GM23338 (cell line): ENCODE data around the gene ANKRD60. TPM values are rescaled to one million over a fixed set of nuclear protein-coding genes. Genes with fewer than 3 reads are reported as not detected.

ENCODE experiments used
- ATAC-seq: fragments of 200-7000 bp; cut with Tn5 transposase; 3 replicates; pipeline ENCODE4 v1.9.1; 2020
- DNase-seq: peaks from one replicate; pipeline ENCODE4 v3.0.0-alpha.2; 2015; ENCODE audit warnings: low spot score
- H2AFZ ChIP-seq: fragments of 200-600 bp; sonication (generic); 2 replicates; pipeline ENCODE4 v1.8.0; 2016; ENCODE audit warnings: antibody characterized with exemption, mild to moderate bottlenecking, moderate library complexity
- H3F3A ChIP-seq: fragments of 200-600 bp; sonication (generic); replicated peaks from 2 replicates; pipeline ENCODE4 v1.8.0; 2017; ENCODE audit warnings: antibody characterized with exemption, mixed run types, low read depth
- H3K27ac ChIP-seq: fragments of 200-600 bp; sonication (generic); 2 replicates; pipeline ENCODE4 v1.6.1; 2016; ENCODE audit warnings: low read depth
- H3K27me3 ChIP-seq: fragments of 200-600 bp; sonication (generic); 2 replicates; pipeline ENCODE4 v1.8.0; 2016; ENCODE audit warnings: mild to moderate bottlenecking, mixed run types, moderate library complexity; ENCODE audit not compliant: insufficient read depth
- H3K36me3 ChIP-seq: fragments of 200-600 bp; sonication (generic); 2 replicates; pipeline ENCODE4 v1.8.0; 2016; ENCODE audit warnings: mild to moderate bottlenecking; ENCODE audit not compliant: insufficient read depth
- H3K4me1 ChIP-seq: fragments of 200-600 bp; sonication (generic); 2 replicates; pipeline ENCODE4 v1.8.0; 2016; ENCODE audit warnings: mild to moderate bottlenecking, moderate library complexity; ENCODE audit not compliant: insufficient read depth
- H3K4me2 ChIP-seq: fragments of 200-600 bp; sonication (generic); 2 replicates; pipeline ENCODE4 v1.7.1; 2017; ENCODE audit warnings: mixed run types
- H3K4me3 ChIP-seq: fragments of 200-600 bp; sonication (generic); 2 replicates; pipeline ENCODE4 v1.6.1; 2016; ENCODE audit warnings: mixed run types
- H3K79me2 ChIP-seq: fragments of 200-600 bp; sonication (generic); replicated peaks from 2 replicates; pipeline ENCODE4 v1.8.0; 2017; ENCODE audit warnings: mild to moderate bottlenecking; ENCODE audit not compliant: insufficient read depth
- H3K9me2 ChIP-seq: fragments of 200-600 bp; sonication (generic); 2 replicates; pipeline ENCODE4 v1.8.0; 2017; ENCODE audit not compliant: insufficient read depth
- H4K20me1 ChIP-seq: fragments of 200-600 bp; sonication (generic); replicated peaks from 2 replicates; pipeline ENCODE4 v1.8.0; 2017; ENCODE audit warnings: mild to moderate bottlenecking; ENCODE audit not compliant: insufficient read depth
- H3K27ac Mint-ChIP-seq: 2 replicates; pipeline ENCODE4 v1.8.0; 2020; ENCODE audit warnings: inconsistent platforms, mild to moderate bottlenecking, moderate library complexity, mixed read lengths
- H3K27me3 Mint-ChIP-seq: 3 replicates; pipeline ENCODE4 v1.8.0; 2022; ENCODE audit warnings: low read depth, mild to moderate bottlenecking, moderate library complexity, mixed read lengths, inconsistent platforms; ENCODE audit not compliant: insufficient read depth, poor library complexity
- H3K36me3 Mint-ChIP-seq: 3 replicates; pipeline ENCODE4 v1.8.0; 2021; ENCODE audit warnings: low read depth, mild to moderate bottlenecking, inconsistent platforms, moderate library complexity, mixed read lengths
- H3K4me1 Mint-ChIP-seq: 3 replicates; pipeline ENCODE4 v1.8.0; 2020; ENCODE audit warnings: mild to moderate bottlenecking, inconsistent platforms, mixed read lengths
- H3K4me3 Mint-ChIP-seq: 3 replicates; pipeline ENCODE4 v1.8.0; 2021; ENCODE audit warnings: moderate library complexity, mild to moderate bottlenecking, inconsistent platforms, mixed read lengths
- H3K9me3 Mint-ChIP-seq: 3 replicates; pipeline ENCODE4 v1.8.0; 2020; ENCODE audit warnings: moderate library complexity, mild to moderate bottlenecking, inconsistent platforms, mixed read lengths
- ETS1 ChIP-seq: IDR thresholded peaks from 2 replicates; pipeline ENCODE4 v1.6.1; 2016; ENCODE audit warnings: antibody characterized with exemption
- EZH2 ChIP-seq: fragments of 200-600 bp; sonication (generic); IDR thresholded peaks from one replicate; pipeline ENCODE4 v1.8.0; 2017; ENCODE audit warnings: antibody characterized with exemption, mild to moderate bottlenecking, low read depth; ENCODE audit not compliant: unreplicated experiment
- NANOG ChIP-seq: IDR thresholded peaks from 2 replicates; pipeline ENCODE4 v1.6.1; 2016; ENCODE audit warnings: antibody characterized with exemption, borderline replicate concordance
- STAT1 ChIP-seq: IDR thresholded peaks from one replicate; pipeline ENCODE4 v1.6.1; 2016; ENCODE audit warnings: antibody characterized with exemption; ENCODE audit not compliant: unreplicated experiment
- ZNF114 ChIP-seq: fragments of 250-450 bp; sonication (Bioruptor Pico); IDR thresholded peaks from 2 replicates; pipeline ENCODE4 v1.5.0; 2020; ENCODE audit warnings: mild to moderate bottlenecking, moderate library complexity
- ZNF331 ChIP-seq: fragments of 250-450 bp; sonication (Bioruptor Pico); IDR thresholded peaks from 2 replicates; pipeline ENCODE4 v1.5.0; 2020; ENCODE audit warnings: low read depth, mild to moderate bottlenecking, moderate library complexity
- ZNF462 ChIP-seq: fragments of 250-450 bp; sonication (Bioruptor Pico); IDR thresholded peaks from 2 replicates; pipeline ENCODE4 v1.5.0; 2020; ENCODE audit warnings: mild to moderate bottlenecking, moderate library complexity
- polyA plus RNA-seq: library from polyadenylated mRNA; unstranded; fragments of >200 nt; fragmentation: Nextera tagmentation; extraction: Ambion mirVana; gene quantifications from 2 replicates; pipeline ENCODE4 v1.2.1, GENCODE V29; 2016
- total RNA-seq: library from RNA; depleted of rRNA; stranded (reverse); fragments of >200 nt; shearing (Covaris generic); gene quantifications from 2 replicates; pipeline ENCODE4 v1.2.3, GENCODE V29; 2014
- TF ChIP-seq, protein P1 (sequence below), 2 experiments: fragments of 200-600 bp in 1 of 2; sonication (generic) in 1 of 2; conservative IDR thresholded peaks; 2 replicates each; pipeline versions ENCODE4 v1.5.1 to v1.6.1; 2016 to 2017; ENCODE audit warnings: antibody characterized with exemption in 2 of 2, low read depth in 2 of 2, mild to moderate bottlenecking in 2 of 2, moderate library complexity in 1 of 2
- TF ChIP-seq, protein P2 (sequence below): IDR thresholded peaks from one replicate; pipeline ENCODE4 v1.6.1; 2018; ENCODE audit warnings: antibody characterized with exemption; ENCODE audit not compliant: unreplicated experiment

Gene ANKRD60
- total and polyA plus RNA-seq, 2 experiments from 2014 or later, result not detected

DNA sequence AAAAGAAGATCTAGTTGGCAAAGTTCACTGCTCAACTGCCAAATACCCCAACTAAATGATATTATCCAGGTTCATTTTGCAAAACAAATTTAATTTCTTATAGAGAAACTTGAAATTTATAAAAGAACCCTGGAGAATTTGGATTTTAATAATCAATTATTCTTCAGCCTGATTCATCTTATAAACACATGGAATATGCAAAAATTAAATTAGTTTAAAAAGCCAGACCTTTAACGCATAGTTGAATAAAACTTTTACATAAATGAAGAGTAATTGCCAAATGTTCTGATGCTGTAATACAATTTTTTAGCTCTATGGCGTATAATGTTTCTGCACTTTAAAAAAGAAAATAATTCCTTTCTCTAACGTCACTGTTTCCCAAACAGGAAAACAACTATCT is 33.2 kb upstream of the ANKRD60 start:
- H3K27ac ChIP-seq, result no peak overlapping the region
- H3K27me3 ChIP-seq, result no peaks in the 10 kb centered on the region
- peaks cover 19% of the 10 kb centered on the region for H3K4me1 Mint-ChIP-seq
- no peak overlapping the region for H3K4me2 ChIP-seq
- no peak overlapping the region for H3K4me3 Mint-ChIP-seq
- H3K9me2 ChIP-seq, result no peaks in the 10 kb centered on the region
- no peak overlapping the region for H2AFZ ChIP-seq
- no peaks in the 10 kb centered on the region for H3K9me3 Mint-ChIP-seq
- peaks cover 22% of the 10 kb centered on the region; the same call in 1 of the 2 replicates for H3K4me1 ChIP-seq
- ATAC-seq (no peak), DNase-seq (no peak)
- H3K36me3 ChIP-seq, result peaks cover 8% of the 10 kb centered on the region
- no peaks in the 10 kb centered on the region for H3K36me3 Mint-ChIP-seq
- no peaks in the 10 kb centered on the region for H4K20me1 ChIP-seq
- H3K79me2 ChIP-seq, result no peaks in the 10 kb centered on the region
- no peaks in the 10 kb centered on the region for H3K27me3 Mint-ChIP-seq
- TF ChIP-seq NANOG (no peak), ZNF331 (CRISPR knock-in tag) (no peak), STAT1 (no peak), ZNF114 (CRISPR knock-in tag) (no peak), ZNF462 (CRISPR knock-in tag) (no peak), ETS1 (no peak), EZH2 (no peak)
- TF ChIP-seq, protein P1, sequence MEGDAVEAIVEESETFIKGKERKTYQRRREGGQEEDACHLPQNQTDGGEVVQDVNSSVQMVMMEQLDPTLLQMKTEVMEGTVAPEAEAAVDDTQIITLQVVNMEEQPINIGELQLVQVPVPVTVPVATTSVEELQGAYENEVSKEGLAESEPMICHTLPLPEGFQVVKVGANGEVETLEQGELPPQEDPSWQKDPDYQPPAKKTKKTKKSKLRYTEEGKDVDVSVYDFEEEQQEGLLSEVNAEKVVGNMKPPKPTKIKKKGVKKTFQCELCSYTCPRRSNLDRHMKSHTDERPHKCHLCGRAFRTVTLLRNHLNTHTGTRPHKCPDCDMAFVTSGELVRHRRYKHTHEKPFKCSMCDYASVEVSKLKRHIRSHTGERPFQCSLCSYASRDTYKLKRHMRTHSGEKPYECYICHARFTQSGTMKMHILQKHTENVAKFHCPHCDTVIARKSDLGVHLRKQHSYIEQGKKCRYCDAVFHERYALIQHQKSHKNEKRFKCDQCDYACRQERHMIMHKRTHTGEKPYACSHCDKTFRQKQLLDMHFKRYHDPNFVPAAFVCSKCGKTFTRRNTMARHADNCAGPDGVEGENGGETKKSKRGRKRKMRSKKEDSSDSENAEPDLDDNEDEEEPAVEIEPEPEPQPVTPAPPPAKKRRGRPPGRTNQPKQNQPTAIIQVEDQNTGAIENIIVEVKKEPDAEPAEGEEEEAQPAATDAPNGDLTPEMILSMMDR (conservative IDR thresholded peaks at IDR 0.05; ENCODE audit: low read depth in 2 of 2), result no peak
- TF ChIP-seq, protein P2, sequence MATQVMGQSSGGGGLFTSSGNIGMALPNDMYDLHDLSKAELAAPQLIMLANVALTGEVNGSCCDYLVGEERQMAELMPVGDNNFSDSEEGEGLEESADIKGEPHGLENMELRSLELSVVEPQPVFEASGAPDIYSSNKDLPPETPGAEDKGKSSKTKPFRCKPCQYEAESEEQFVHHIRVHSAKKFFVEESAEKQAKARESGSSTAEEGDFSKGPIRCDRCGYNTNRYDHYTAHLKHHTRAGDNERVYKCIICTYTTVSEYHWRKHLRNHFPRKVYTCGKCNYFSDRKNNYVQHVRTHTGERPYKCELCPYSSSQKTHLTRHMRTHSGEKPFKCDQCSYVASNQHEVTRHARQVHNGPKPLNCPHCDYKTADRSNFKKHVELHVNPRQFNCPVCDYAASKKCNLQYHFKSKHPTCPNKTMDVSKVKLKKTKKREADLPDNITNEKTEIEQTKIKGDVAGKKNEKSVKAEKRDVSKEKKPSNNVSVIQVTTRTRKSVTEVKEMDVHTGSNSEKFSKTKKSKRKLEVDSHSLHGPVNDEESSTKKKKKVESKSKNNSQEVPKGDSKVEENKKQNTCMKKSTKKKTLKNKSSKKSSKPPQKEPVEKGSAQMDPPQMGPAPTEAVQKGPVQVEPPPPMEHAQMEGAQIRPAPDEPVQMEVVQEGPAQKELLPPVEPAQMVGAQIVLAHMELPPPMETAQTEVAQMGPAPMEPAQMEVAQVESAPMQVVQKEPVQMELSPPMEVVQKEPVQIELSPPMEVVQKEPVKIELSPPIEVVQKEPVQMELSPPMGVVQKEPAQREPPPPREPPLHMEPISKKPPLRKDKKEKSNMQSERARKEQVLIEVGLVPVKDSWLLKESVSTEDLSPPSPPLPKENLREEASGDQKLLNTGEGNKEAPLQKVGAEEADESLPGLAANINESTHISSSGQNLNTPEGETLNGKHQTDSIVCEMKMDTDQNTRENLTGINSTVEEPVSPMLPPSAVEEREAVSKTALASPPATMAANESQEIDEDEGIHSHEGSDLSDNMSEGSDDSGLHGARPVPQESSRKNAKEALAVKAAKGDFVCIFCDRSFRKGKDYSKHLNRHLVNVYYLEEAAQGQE, result no peak
- H3K4me3 ChIP-seq, result no peak overlapping the region
- H3K27ac Mint-ChIP-seq, result no peak overlapping the region
- no peaks in the 10 kb centered on the region for H3F3A ChIP-seq
